ENCODE results near the gene BCL2L12.

The BCL2L12 gene

DNA sequence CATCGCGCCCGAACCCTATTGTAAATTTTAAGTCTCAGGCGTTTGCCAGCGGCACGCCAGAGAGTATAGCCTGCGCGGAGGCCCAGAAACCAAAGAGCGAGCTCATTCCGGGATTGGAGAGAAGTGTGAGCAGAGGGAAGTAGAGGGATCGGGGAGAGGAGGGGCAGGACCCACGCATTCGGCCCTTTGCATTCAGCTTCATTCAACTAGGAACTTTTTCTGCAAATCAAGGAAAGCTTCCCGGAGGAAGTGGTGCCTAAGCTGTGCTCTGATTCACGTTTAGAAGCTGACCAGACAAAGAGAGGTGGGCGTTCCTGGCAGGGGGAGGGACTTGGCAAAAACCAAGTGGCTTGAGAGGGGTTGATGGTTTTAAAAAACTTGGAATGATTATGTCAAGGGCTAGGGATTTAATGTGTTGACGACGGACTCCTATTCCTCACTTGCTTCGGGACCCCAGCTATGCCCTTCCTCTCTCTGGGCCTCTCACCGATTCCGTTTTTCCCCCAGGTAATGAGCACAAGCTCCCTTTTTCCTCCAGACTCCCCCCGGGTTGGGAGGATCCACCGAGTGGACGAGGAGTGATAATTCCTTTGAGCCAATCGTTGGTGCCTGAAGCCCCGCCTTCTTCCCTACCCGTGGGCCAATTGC is 10.5 kb downstream of the BCL2L12 start:
- Histone ChIP-seq H2BK120ac (ENCODE audit: low read depth, low read length) (no peak overlapping the region), H3K56ac (ENCODE audit: low read length) (peak overlapping the region; percentile 92), H3K4me3 (ENCODE audit: low read length) (peak overlapping the region; percentile 47), H3K18ac (ENCODE audit: low read length) (peak overlapping the region; percentile 85), H2BK5ac (ENCODE audit: low read length) (no peak overlapping the region), H2BK15ac (replicated peaks; ENCODE audit: low read depth) (no peak overlapping the region), H3K36me3 (ENCODE audit: control insufficient read depth, insufficient read depth, low read length) (peaks cover 3% of the 10 kb centered on the region), H3K23ac (ENCODE audit: low read length) (no peak overlapping the region), H3K4ac (ENCODE audit: low read depth, low read length) (peak overlapping the region; percentile 64), H3K27me3 (ENCODE audit: insufficient read depth, low read length, poor library complexity) (no peaks in the 10 kb centered on the region), H3K27ac (ENCODE audit: low read depth, low read length) (peak overlapping the region; percentile 91), H3K9ac (ENCODE audit: low read length) (peak overlapping the region; percentile 80), H3K79me2 (ENCODE audit: control insufficient read depth, insufficient read depth, low read length) (peaks cover 35% of the 10 kb centered on the region), H4K5ac (ENCODE audit: low read length) (no peak overlapping the region), H3K4me2 (ENCODE audit: low read length) (peak overlapping the region; percentile 70), H2AK5ac (ENCODE audit: low read length) (no peak overlapping the region), H3K4me1 (ENCODE audit: control insufficient read depth, low read depth, low read length) (peaks cover 8% of the 10 kb centered on the region), H3K79me1 (ENCODE audit: low read length) (peaks cover 4% of the 10 kb centered on the region), H4K8ac (ENCODE audit: low read depth, low read length) (no peak overlapping the region)
- WGBS (ENCODE audit: extremely low coverage, insufficient coverage, low lambda C conversion rate) = no CpG with 5 or more reads among the region's 27 CpGs
- peak; percentile 98 for DNase-seq

GRCh38 chr19:49676784-49677230 is 11.1 kb downstream of the BCL2L12 start:
- Histone ChIP-seq H3K4ac (ENCODE audit: low read depth, low read length) (no peak overlapping the region), H3K23ac (ENCODE audit: low read length) (no peak overlapping the region), H3K27me3 (ENCODE audit: insufficient read depth, low read length, poor library complexity) (no peaks in the 10 kb centered on the region), H3K4me2 (ENCODE audit: low read length) (no peak overlapping the region), H3K79me1 (ENCODE audit: low read length) (peaks cover 6% of the 10 kb centered on the region), H3K36me3 (ENCODE audit: control insufficient read depth, insufficient read depth, low read length) (peaks cover 4% of the 10 kb centered on the region), H4K8ac (ENCODE audit: low read depth, low read length) (no peak overlapping the region), H3K79me2 (ENCODE audit: control insufficient read depth, insufficient read depth, low read length) (peaks cover 38% of the 10 kb centered on the region), H2AK5ac (ENCODE audit: low read length) (no peak overlapping the region), H3K27ac (ENCODE audit: low read depth, low read length) (no peak overlapping the region), H2BK120ac (ENCODE audit: low read depth, low read length) (no peak overlapping the region), H3K56ac (ENCODE audit: low read length) (no peak overlapping the region), H4K5ac (ENCODE audit: low read length) (no peak overlapping the region), H3K4me3 (ENCODE audit: low read length) (no peak overlapping the region), H3K9ac (ENCODE audit: low read length) (peak overlapping the region; percentile 99), H3K4me1 (ENCODE audit: control insufficient read depth, low read depth, low read length) (peaks cover 8% of the 10 kb centered on the region), H2BK15ac (replicated peaks; ENCODE audit: low read depth) (no peak overlapping the region), H2BK5ac (ENCODE audit: low read length) (no peak overlapping the region), H3K18ac (ENCODE audit: low read length) (no peak overlapping the region)
- peak; percentile 100 for DNase-seq
- WGBS (ENCODE audit: extremely low coverage, insufficient coverage, low lambda C conversion rate) = no CpG with 5 or more reads among the region's 34 CpGs

- H3K23ac ChIP-seq (ENCODE audit: low read length) = peak within 1 kb of the TSS; percentile 99
- peak within 1 kb of the TSS; percentile 59 for H2AK5ac ChIP-seq (ENCODE audit: low read length)
- H2BK5ac ChIP-seq (ENCODE audit: low read length) = peak within 1 kb of the TSS; percentile 97
- H2BK15ac ChIP-seq (replicated peaks; ENCODE audit: low read depth) = no peak within 1 kb of the TSS
- peaks cover 10% of the 10 kb centered on the region for H3K36me3 ChIP-seq (ENCODE audit: control insufficient read depth, insufficient read depth, low read length)
- peak within 1 kb of the TSS; percentile 97 for H3K4me2 ChIP-seq (ENCODE audit: low read length)
- H3K18ac ChIP-seq (ENCODE audit: low read length) = peak within 1 kb of the TSS; percentile 85
- no peaks in the 10 kb centered on the region for H3K27me3 ChIP-seq (ENCODE audit: insufficient read depth, low read length, poor library complexity)
- peak within 1 kb of the TSS; percentile 96 for H3K4ac ChIP-seq (ENCODE audit: low read depth, low read length)
- peak within 1 kb of the TSS; percentile 99 for H3K9ac ChIP-seq (ENCODE audit: low read length)
- H3K4me3 ChIP-seq (ENCODE audit: low read length) = peak within 1 kb of the TSS; percentile 89
- H3K4me1 ChIP-seq (ENCODE audit: control insufficient read depth, low read depth, low read length) = peaks cover 8% of the 10 kb centered on the region
- H3K79me1 ChIP-seq (ENCODE audit: low read length) = peaks cover 11% of the 10 kb centered on the region
- peak within 1 kb of the TSS; percentile 3 for H4K8ac ChIP-seq (ENCODE audit: low read depth, low read length)
- peak within 1 kb of the TSS; percentile 99 for H3K56ac ChIP-seq (ENCODE audit: low read length)
- H4K5ac ChIP-seq (ENCODE audit: low read length) = no peak within 1 kb of the TSS
- H2BK120ac ChIP-seq (ENCODE audit: low read depth, low read length) = no peak within 1 kb of the TSS
- no CpG with 5 or more reads among the region's 57 CpGs for WGBS (ENCODE audit: extremely low coverage, insufficient coverage, low lambda C conversion rate)
- H3K79me2 ChIP-seq (ENCODE audit: control insufficient read depth, insufficient read depth, low read length) = peaks cover 43% of the 10 kb centered on the region
- DNase-seq = peak; percentile 87
- H3K27ac ChIP-seq (ENCODE audit: low read depth, low read length) = peak within 1 kb of the TSS; percentile 91
These were observed 11.6 kb downstream of the BCL2L12 start, which contains the start of gene PRMT1 for GRCh38 chr19:49677231-49677900. Gene PRMT1, plus strand, starts transcription at chr19:49677271. Its CDS starts 10 bp downstream, at chr19:49677281.

GRCh38 chr19:49677901-49678674 is 12.4 kb downstream of the BCL2L12 start:
- no peak overlapping the region for H4K5ac ChIP-seq (ENCODE audit: low read length)
- H3K4me3 ChIP-seq (ENCODE audit: low read length) = peak overlapping the region; percentile 89
- H3K27me3 ChIP-seq (ENCODE audit: insufficient read depth, low read length, poor library complexity) = no peaks in the 10 kb centered on the region
- peak overlapping the region; percentile 99 for H3K9ac ChIP-seq (ENCODE audit: low read length)
- peak overlapping the region; percentile 99 for H3K56ac ChIP-seq (ENCODE audit: low read length)
- peak overlapping the region; percentile 82 for H3K18ac ChIP-seq (ENCODE audit: low read length)
- H3K79me1 ChIP-seq (ENCODE audit: low read length) = peaks cover 13% of the 10 kb centered on the region
- H3K23ac ChIP-seq (ENCODE audit: low read length) = no peak overlapping the region
- H3K79me2 ChIP-seq (ENCODE audit: control insufficient read depth, insufficient read depth, low read length) = peaks cover 45% of the 10 kb centered on the region
- no peak overlapping the region for H2AK5ac ChIP-seq (ENCODE audit: low read length)
- no peak overlapping the region for H2BK15ac ChIP-seq (replicated peaks; ENCODE audit: low read depth)
- DNase-seq = peak; percentile 95
- H2BK120ac ChIP-seq (ENCODE audit: low read depth, low read length) = no peak overlapping the region
- peaks cover 8% of the 10 kb centered on the region for H3K4me1 ChIP-seq (ENCODE audit: control insufficient read depth, low read depth, low read length)
- peak overlapping the region; percentile 92 for H2BK5ac ChIP-seq (ENCODE audit: low read length)
- peaks cover 12% of the 10 kb centered on the region for H3K36me3 ChIP-seq (ENCODE audit: control insufficient read depth, insufficient read depth, low read length)
- H3K27ac ChIP-seq (ENCODE audit: low read depth, low read length) = peak overlapping the region; percentile 90
- peak overlapping the region; percentile 97 for H3K4me2 ChIP-seq (ENCODE audit: low read length)
- no CpG with 5 or more reads among the region's 21 CpGs for WGBS (ENCODE audit: extremely low coverage, insufficient coverage, low lambda C conversion rate)
- no peak overlapping the region for H4K8ac ChIP-seq (ENCODE audit: low read depth, low read length)
- peak overlapping the region; percentile 96 for H3K4ac ChIP-seq (ENCODE audit: low read depth, low read length)

DNA sequence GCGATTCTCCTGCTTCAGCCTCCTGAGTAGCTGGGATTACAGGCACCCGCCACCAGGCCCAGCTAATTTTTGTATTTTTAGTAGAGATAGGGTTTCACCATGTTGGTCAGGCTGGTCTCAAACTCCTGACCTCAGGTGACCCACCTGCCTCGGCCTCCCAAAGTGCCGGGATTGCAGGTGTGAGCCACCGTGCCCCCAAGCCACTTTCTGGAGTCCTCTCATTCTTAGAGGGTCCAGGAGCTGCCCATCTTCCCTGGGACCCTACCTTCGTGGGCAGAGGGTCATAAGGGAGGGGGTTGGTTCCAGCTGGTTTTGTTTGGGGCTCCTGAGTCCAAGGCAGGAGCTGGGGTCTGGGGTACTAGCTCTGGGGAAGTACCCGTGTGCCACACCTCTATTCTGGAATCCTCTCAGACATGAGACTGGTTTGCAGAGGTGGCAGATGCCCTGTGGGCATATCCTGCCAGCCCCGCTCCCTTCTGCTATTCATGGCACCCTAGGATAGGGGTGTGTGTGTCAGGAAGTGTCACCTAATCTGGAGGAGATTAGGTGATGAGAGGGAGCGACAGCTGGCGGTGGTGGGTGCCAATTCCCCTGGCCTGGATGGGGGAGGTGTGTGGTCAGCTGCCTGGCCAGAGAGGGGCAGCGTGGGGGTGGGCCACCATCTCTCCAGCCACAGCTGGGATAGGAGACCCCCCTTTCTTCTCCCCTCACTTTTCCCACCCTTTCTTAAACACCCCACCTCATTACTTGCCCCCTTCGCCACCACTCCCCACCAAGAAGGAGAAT is 13.4 kb downstream of the BCL2L12 start:
- H3K4me1 ChIP-seq (ENCODE audit: control insufficient read depth, low read depth, low read length) = peaks cover 8% of the 10 kb centered on the region
- peaks cover 13% of the 10 kb centered on the region for H3K79me1 ChIP-seq (ENCODE audit: low read length)
- H3K56ac ChIP-seq (ENCODE audit: low read length) = peak overlapping the region; percentile 70
- no peaks in the 10 kb centered on the region for H3K27me3 ChIP-seq (ENCODE audit: insufficient read depth, low read length, poor library complexity)
- H4K5ac ChIP-seq (ENCODE audit: low read length) = no peak overlapping the region
- H2BK5ac ChIP-seq (ENCODE audit: low read length) = no peak overlapping the region
- H2BK120ac ChIP-seq (ENCODE audit: low read depth, low read length) = no peak overlapping the region
- no peak overlapping the region for H3K4ac ChIP-seq (ENCODE audit: low read depth, low read length)
- H3K4me2 ChIP-seq (ENCODE audit: low read length) = peak overlapping the region; percentile 40
- no peak overlapping the region for H4K8ac ChIP-seq (ENCODE audit: low read depth, low read length)
- no peak for DNase-seq
- no CpG with 5 or more reads among the region's 12 CpGs for WGBS (ENCODE audit: extremely low coverage, insufficient coverage, low lambda C conversion rate)
- peaks cover 45% of the 10 kb centered on the region for H3K79me2 ChIP-seq (ENCODE audit: control insufficient read depth, insufficient read depth, low read length)
- H3K18ac ChIP-seq (ENCODE audit: low read length) = no peak overlapping the region
- H3K36me3 ChIP-seq (ENCODE audit: control insufficient read depth, insufficient read depth, low read length) = peaks cover 15% of the 10 kb centered on the region
- no peak overlapping the region for H2BK15ac ChIP-seq (replicated peaks; ENCODE audit: low read depth)
- H3K23ac ChIP-seq (ENCODE audit: low read length) = no peak overlapping the region
- no peak overlapping the region for H2AK5ac ChIP-seq (ENCODE audit: low read length)
- H3K9ac ChIP-seq (ENCODE audit: low read length) = peak overlapping the region; percentile 32
- no peak overlapping the region for H3K4me3 ChIP-seq (ENCODE audit: low read length)
- no peak overlapping the region for H3K27ac ChIP-seq (ENCODE audit: low read depth, low read length)
